ENCODE measurements around the gene COL21A1.
"Not testable (repeated sequence)": the region's sequence is repeated elsewhere in the genome, so short reads cannot be mapped to it uniquely, and the experiment has no call there.

COL21A1 gene

GRCh38 chr6:56019973-56020372 is 227.4 kb downstream of the COL21A1 start:
- TF ChIP-seq CTCF (IDR thresholded peaks at IDR 0.05; ENCODE audit: insufficient read depth, low read depth, low read length, missing control alignments) = no peak
- DNase-seq (ENCODE audit: low read depth) = no peak
- H3K4me3 ChIP-seq (ENCODE audit: low read length) = no peak overlapping the region

GRCh38 chr6:56017198-56017597 is 230.2 kb downstream of the COL21A1 start:
- TF ChIP-seq CTCF (IDR thresholded peaks at IDR 0.05; ENCODE audit: insufficient read depth, low read depth, low read length, missing control alignments) = no peak
- H3K4me3 ChIP-seq (ENCODE audit: low read length) = no peak overlapping the region
- no peak for DNase-seq (ENCODE audit: low read depth)

DNA sequence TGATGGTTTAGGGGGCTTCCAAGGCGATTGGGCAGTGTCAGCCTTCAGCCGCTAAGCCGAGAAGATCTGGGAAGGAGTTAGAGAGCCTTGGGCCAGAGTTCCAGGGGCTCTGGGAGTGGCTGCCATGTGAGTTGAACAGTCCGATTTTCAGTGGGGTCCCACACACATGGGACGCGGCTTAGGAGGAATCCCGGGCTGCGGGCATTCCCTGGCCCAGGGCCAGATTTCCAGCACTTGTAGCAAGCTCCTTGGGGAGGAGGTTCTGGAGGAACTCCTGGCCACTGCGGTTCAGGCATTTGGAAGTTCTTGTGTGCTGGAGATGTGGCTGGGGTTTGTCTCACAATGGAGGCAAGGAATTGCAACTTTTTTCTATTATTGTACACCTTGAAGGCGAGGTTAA is 233.3 kb downstream of the COL21A1 start:
- not testable (repeated sequence) for DNase-seq (ENCODE audit: low read depth); H3K4me3 ChIP-seq (ENCODE audit: low read length)

GRCh38 chr6:56009636-56010035 is 237.7 kb downstream of the COL21A1 start:
- no peak for TF ChIP-seq CTCF (IDR thresholded peaks at IDR 0.05; ENCODE audit: insufficient read depth, low read depth, low read length, missing control alignments)
- no peak for DNase-seq (ENCODE audit: low read depth)
- no peak overlapping the region for H3K4me3 ChIP-seq (ENCODE audit: low read length)
